HUES6 (cell line): ENCODE measurements around the gene WDR5B.

Experiments
- H3K27ac ChIP-seq: 2 replicates; pipeline ENCODE4 v1.7.0; 2013; ENCODE audit warnings: low read depth, mild to moderate bottlenecking, low read length, inconsistent platforms
- H3K27me3 ChIP-seq: 2 replicates; pipeline ENCODE4 v1.6.1; 2013; ENCODE audit warnings: low read length; ENCODE audit not compliant: control insufficient read depth, insufficient read depth
- H3K36me3 ChIP-seq: 2 replicates; pipeline ENCODE4 v1.6.1; 2013; ENCODE audit warnings: low read length; ENCODE audit not compliant: control insufficient read depth, insufficient read depth
- H3K4me1 ChIP-seq: 2 replicates; pipeline ENCODE4 v1.6.1; 2013; ENCODE audit warnings: low read length; ENCODE audit not compliant: control insufficient read depth, insufficient read depth
- H3K4me3 ChIP-seq: 2 replicates; pipeline ENCODE4 v1.5.1; 2013; ENCODE audit warnings: low read depth, low read length
- H3K9ac ChIP-seq: one replicate; pipeline ENCODE4 v1.6.1; 2013; ENCODE audit warnings: mild to moderate bottlenecking, low read length
- H3K9me3 ChIP-seq: 2 replicates; pipeline ENCODE4 v1.6.1; 2013; ENCODE audit warnings: low read depth, low read length; ENCODE audit not compliant: control insufficient read depth, insufficient read depth

The WDR5B gene

DNA sequence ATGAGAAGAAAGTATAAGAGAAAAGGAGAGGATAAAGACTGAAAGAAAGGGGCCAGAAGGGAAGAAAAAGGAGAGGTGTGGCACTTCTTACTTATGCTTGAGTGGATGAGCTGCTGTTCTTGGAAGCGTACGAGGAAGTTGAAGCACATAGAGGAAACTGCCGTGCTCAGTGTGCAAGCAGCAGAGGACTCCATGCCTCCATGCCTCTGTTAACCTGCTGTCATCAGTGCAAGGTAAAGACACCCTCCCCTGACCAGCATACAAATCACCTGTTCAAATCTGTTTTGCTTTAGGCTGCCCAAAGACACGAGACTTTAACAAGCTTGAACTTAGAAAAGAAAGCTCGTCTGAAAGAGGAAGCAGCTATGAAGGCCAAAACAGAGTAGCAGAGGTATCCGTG is 6.4 kb downstream of the WDR5B start:
- Histone ChIP-seq H3K4me1 (no peaks in the 10 kb centered on the region), H3K9ac (no peak overlapping the region), H3K36me3 (peaks cover 66% of the 10 kb centered on the region), H3K27ac (no peak overlapping the region), H3K27me3 (no peaks in the 10 kb centered on the region), H3K4me3 (no peak overlapping the region), H3K9me3 (no peaks in the 10 kb centered on the region)

DNA sequence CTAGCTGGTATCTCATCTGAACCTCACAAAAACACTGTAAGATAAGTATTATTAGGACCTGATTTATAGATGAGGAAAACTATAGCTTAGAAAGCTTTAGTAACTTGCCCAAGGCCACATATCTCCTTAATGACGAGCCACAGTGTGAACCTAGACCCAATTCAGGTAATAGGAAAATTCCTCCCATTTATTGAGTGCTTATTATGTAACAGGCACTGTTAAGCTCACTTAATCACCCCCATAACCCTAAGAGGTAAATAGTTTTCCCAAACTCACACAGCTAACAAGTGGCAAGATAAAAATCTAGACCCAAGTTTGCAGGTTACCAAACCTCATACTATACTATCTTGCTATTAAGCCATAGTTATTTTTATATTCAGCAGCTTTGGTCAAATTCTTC is 7.9 kb downstream of the WDR5B start:
- no peak overlapping the region for H3K27ac ChIP-seq
- H3K9me3 ChIP-seq = no peaks in the 10 kb centered on the region
- no peaks in the 10 kb centered on the region for H3K27me3 ChIP-seq
- H3K4me1 ChIP-seq = no peaks in the 10 kb centered on the region
- no peak overlapping the region for H3K9ac ChIP-seq
- H3K36me3 ChIP-seq = peaks cover 81% of the 10 kb centered on the region
- H3K4me3 ChIP-seq = no peak overlapping the region

DNA sequence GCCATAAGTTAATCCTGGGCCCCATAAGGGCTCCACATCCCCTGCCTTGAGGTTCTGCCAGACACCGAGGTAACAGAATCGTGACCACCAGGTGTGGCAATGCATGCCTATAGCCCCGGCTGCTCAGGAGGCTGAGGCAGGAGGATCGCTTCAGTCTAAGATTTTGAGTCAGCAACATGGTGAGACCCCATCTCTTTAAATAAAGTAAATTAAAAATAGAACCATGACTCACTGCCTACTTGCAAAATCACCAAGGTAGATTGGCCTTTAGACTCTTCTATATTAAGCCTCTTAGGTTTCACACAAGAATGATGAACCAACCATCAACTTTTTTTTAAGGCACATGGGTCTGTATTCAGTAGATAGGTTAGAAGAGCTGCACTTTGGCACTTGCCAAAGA is 9.7 kb downstream of the WDR5B start:
- Histone ChIP-seq H3K4me3 (no peak overlapping the region), H3K27me3 (no peaks in the 10 kb centered on the region), H3K36me3 (peaks cover 81% of the 10 kb centered on the region), H3K9me3 (no peaks in the 10 kb centered on the region), H3K27ac (no peak overlapping the region), H3K4me1 (no peaks in the 10 kb centered on the region), H3K9ac (no peak overlapping the region)

GRCh38 chr3:122405015-122405414 is 10.8 kb downstream of the WDR5B start:
- no peaks in the 10 kb centered on the region for H3K4me1 ChIP-seq
- H3K9ac ChIP-seq = no peak overlapping the region
- H3K27ac ChIP-seq = no peak overlapping the region
- H3K27me3 ChIP-seq = no peaks in the 10 kb centered on the region
- peaks cover 70% of the 10 kb centered on the region for H3K36me3 ChIP-seq
- no peaks in the 10 kb centered on the region for H3K9me3 ChIP-seq
- no peak overlapping the region for H3K4me3 ChIP-seq

- H3K9ac ChIP-seq = no peak overlapping the region
- no peaks in the 10 kb centered on the region for H3K9me3 ChIP-seq
- no peak overlapping the region for H3K27ac ChIP-seq
- no peaks in the 10 kb centered on the region for H3K27me3 ChIP-seq
- no peak overlapping the region for H3K4me3 ChIP-seq
- H3K36me3 ChIP-seq = peaks cover 58% of the 10 kb centered on the region
- no peaks in the 10 kb centered on the region for H3K4me1 ChIP-seq
Observed at GRCh38 chr3:122403489-122403888, 12.4 kb downstream of the WDR5B start.

DNA sequence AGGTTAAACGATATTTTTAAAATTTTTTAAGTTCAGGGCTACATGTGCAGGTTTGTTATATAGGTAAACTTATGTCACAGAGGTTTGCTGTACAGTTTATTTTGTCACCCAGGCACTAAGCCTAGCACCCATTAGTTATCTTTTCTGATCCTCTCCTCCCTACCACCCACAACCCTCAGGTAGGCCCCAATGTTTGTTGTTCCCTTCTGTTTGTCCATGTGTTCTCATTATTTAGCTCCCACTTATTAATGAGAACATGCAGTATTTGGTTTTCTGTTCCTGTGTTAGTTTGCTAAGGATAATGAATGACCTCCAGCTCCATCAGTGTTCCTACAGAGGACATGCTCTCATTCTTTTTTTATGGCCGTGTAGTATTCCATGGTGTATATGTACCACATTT is 16.9 kb downstream of the WDR5B start:
- no peaks in the 10 kb centered on the region for H3K9me3 ChIP-seq
- peaks cover 4% of the 10 kb centered on the region; the same call in 1 of the 2 replicates for H3K4me1 ChIP-seq
- no peak overlapping the region for H3K27ac ChIP-seq
- peaks cover 14% of the 10 kb centered on the region for H3K36me3 ChIP-seq
- no peak overlapping the region for H3K9ac ChIP-seq
- no peaks in the 10 kb centered on the region for H3K27me3 ChIP-seq
- no peak overlapping the region for H3K4me3 ChIP-seq

- Histone ChIP-seq H3K9me3 (no peaks in the 10 kb centered on the region), H3K4me1 (peaks cover 9% of the 10 kb centered on the region; the same call in 1 of the 2 replicates), H3K9ac (no peak overlapping the region), H3K4me3 (no peak overlapping the region), H3K27ac (no peak overlapping the region), H3K36me3 (no peaks in the 10 kb centered on the region; the same call in 1 of the 2 replicates), H3K27me3 (no peaks in the 10 kb centered on the region)
Observed at GRCh38 chr3:122397201-122397600, 18.7 kb downstream of the WDR5B start.

DNA sequence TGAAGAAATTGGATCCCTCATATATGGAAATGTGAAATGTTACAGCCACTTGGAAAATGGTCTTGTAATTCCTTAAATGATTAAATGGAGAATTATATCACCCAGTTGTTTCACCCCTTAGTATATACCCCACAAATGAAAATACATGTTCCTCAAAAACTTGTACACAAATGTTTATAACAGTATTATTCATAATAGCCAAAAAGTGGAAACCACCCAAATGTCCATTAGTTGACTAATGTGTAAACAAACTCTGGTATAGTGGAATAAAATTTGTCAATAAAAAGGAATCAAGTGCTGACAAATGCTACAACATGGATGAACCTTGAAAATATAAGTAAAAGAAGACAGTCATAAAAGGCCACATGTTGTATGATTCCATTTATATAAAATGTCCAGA is 19.4 kb downstream of the WDR5B start:
- Histone ChIP-seq H3K27me3 (no peaks in the 10 kb centered on the region), H3K9me3 (no peaks in the 10 kb centered on the region), H3K36me3 (no peaks in the 10 kb centered on the region), H3K9ac (no peak overlapping the region), H3K27ac (no peak overlapping the region), H3K4me1 (peaks cover 9% of the 10 kb centered on the region; the same call in 1 of the 2 replicates), H3K4me3 (no peak overlapping the region)

GRCh38 chr3:122395582-122395981 is 20.3 kb downstream of the WDR5B start:
- Histone ChIP-seq H3K4me3 (no peak overlapping the region), H3K36me3 (no peaks in the 10 kb centered on the region), H3K4me1 (peaks cover 9% of the 10 kb centered on the region; the same call in 1 of the 2 replicates), H3K9ac (no peak overlapping the region), H3K27ac (no peak overlapping the region), H3K27me3 (no peaks in the 10 kb centered on the region), H3K9me3 (no peaks in the 10 kb centered on the region)

- peak overlapping the region; percentile 22 for H3K9ac ChIP-seq
- H3K4me3 ChIP-seq = no peak overlapping the region
- H3K27me3 ChIP-seq = no peaks in the 10 kb centered on the region
- no peaks in the 10 kb centered on the region for H3K9me3 ChIP-seq
- 0 out of 2 replicates have a peak overlapping the region, but pooled peaks have one; percentile 12 for H3K27ac ChIP-seq
- H3K4me1 ChIP-seq = peaks cover 9% of the 10 kb centered on the region; the same call in 1 of the 2 replicates
- no peaks in the 10 kb centered on the region for H3K36me3 ChIP-seq
Observed at GRCh38 chr3:122394173-122394572, 21.7 kb downstream of the WDR5B start.

- no peak overlapping the region for H3K4me3 ChIP-seq
- no peaks in the 10 kb centered on the region; the same call in 1 of the 2 replicates for H3K36me3 ChIP-seq
- H3K9ac ChIP-seq = no peak overlapping the region
- no peaks in the 10 kb centered on the region for H3K9me3 ChIP-seq
- H3K4me1 ChIP-seq = peaks cover 9% of the 10 kb centered on the region; the same call in 1 of the 2 replicates
- no peaks in the 10 kb centered on the region for H3K27me3 ChIP-seq
- no peak overlapping the region for H3K27ac ChIP-seq
Observed at GRCh38 chr3:122392868-122393844, 22.7 kb downstream of the WDR5B start.
